Duodenal mucosa (tissue), 2 donors: Measurements from ENCODE around the gene SLC29A4.
"Not testable (repeated sequence)": the region's sequence is repeated elsewhere in the genome, so short reads cannot be mapped to it uniquely, and the experiment has no call there.

Experiments used
- H3K27ac ChIP-seq: one replicate; pipeline ENCODE4 v1.7.0; 2013; ENCODE audit warnings: low read depth, low read length
- H3K27me3 ChIP-seq, 2 donors: one replicate each; pipeline ENCODE4 v1.7.0; 2013; ENCODE audit warnings: low read length in 2 of 2, control low read depth in 1 of 2; ENCODE audit not compliant: insufficient read depth in 2 of 2, control insufficient read depth in 1 of 2
- H3K36me3 ChIP-seq, 2 donors: one replicate each; pipeline ENCODE4 v1.7.0; 2013; ENCODE audit warnings: low read length in 2 of 2, control low read depth in 1 of 2; ENCODE audit not compliant: insufficient read depth in 2 of 2, control insufficient read depth in 1 of 2
- H3K4me1 ChIP-seq, 2 donors: one replicate each; pipeline ENCODE4 v1.7.0; 2013; ENCODE audit warnings: low read length in 2 of 2, control low read depth in 1 of 2; ENCODE audit not compliant: insufficient read depth in 2 of 2, control insufficient read depth in 1 of 2
- H3K4me3 ChIP-seq, 2 donors: one replicate each; pipeline ENCODE4 v1.7.0; 2013; ENCODE audit warnings: low read length in 2 of 2, low read depth in 1 of 2
- H3K9ac ChIP-seq, 2 donors: one replicate each; pipeline ENCODE4 v1.7.0; 2013; ENCODE audit warnings: low read length in 2 of 2, low read depth in 1 of 2
- H3K9me3 ChIP-seq, 2 donors: one replicate each; pipeline ENCODE4 v1.7.0; 2013; ENCODE audit warnings: low read length in 2 of 2, control low read depth in 1 of 2; ENCODE audit not compliant: control insufficient read depth in 1 of 2

SLC29A4 gene

GRCh38 chr7:5309146-5309545 lies 26.4 kb downstream of the SLC29A4 start:
- H3K27me3 ChIP-seq, result no peaks in the 10 kb centered on the region
- peaks cover 6 to 30% of the 10 kb centered on the region in 2 donors for H3K36me3 ChIP-seq
- H3K9me3 ChIP-seq, result no peaks in the 10 kb centered on the region
- H3K27ac ChIP-seq, result no peak overlapping the region
- no peak overlapping the region for H3K4me3 ChIP-seq
- H3K9ac ChIP-seq, result no peak overlapping the region
- no peaks in the 10 kb centered on the region for H3K4me1 ChIP-seq

DNA sequence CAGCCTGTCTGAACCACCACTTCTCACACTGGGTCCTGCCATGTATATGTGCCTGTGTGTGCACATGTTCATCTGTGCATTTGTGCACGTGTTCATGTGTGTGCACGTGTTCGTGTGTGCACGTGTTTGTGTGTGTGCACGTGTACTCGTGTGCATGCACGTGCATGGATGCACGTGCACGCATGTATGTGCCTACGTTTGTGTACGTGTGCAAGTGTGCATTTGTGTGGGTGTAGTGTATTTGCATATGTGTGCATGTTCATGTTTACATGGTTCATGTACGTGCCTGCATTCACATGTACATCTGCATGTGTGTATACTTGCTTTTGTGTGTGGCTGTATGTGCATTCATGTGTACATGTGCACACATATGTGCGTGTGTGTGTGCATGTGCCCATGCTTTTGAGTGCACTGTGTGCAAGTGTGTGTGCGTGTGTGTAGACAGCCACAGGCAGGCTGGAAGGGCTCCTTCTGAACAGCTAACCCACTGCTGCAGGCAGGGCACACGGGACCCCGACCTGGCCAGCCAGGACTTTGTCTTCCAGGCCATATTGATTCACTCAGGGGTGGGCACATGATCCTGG lies 28.2 kb downstream of the SLC29A4 start:
- no peaks in the 10 kb centered on the region for H3K27me3 ChIP-seq
- H3K4me1 ChIP-seq, result no peaks in the 10 kb centered on the region
- H3K9ac ChIP-seq, result no peak overlapping the region
- no peaks in the 10 kb centered on the region for H3K9me3 ChIP-seq
- H3K4me3 ChIP-seq, result no peak overlapping the region
- no peak overlapping the region for H3K27ac ChIP-seq
- H3K36me3 ChIP-seq, result peaks cover 6 to 38% of the 10 kb centered on the region in 2 donors

DNA sequence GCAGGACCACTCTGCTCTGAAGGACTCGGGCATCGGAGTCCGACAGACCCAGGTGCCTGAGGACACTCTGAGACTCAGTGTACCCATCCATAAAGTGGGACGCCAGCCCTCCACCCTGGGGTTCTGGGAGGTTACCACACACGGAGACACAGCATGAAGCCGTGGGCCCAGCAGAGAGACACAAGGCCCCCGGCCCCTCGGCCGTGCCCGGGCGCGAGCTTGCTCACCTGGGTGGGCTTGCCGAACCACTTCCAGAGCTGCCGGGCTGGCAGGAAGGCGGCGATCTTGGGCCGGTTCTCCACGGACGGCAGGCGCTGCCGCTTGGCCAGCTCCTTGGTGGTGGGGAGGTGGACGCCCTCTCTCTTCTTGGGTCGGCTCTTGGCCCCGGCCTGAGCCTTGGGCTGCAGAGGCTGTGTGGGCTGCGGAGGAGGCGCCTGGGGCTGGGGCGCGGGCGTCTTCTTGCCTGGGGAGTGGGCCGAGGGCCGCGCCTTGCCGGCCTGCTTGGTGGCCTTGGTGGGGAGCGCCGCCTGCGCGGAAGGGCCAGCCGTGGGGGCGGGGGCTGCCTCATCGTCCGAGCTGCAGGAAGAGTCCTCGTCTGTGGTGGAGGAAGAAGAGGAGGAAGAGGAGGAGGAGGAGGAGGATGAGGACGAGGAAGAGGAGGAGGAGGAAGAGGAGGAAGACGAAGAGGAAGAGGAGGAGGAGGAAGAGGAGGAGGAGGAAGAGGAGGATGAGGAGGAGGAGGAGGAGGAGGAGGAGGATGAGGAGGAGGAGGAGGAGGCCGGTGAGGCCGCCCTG lies 29.7 kb downstream of the SLC29A4 start:
- H3K9ac ChIP-seq, H3K9me3 ChIP-seq, H3K27me3 ChIP-seq, H3K4me3 ChIP-seq, H3K27ac ChIP-seq, H3K4me1 ChIP-seq: not testable (repeated sequence)
- peaks cover 6 to 46% of the 10 kb centered on the region in 2 donors for H3K36me3 ChIP-seq

- H3K9me3 ChIP-seq, H3K9ac ChIP-seq, H3K27ac ChIP-seq, H3K4me1 ChIP-seq, H3K27me3 ChIP-seq, H3K4me3 ChIP-seq: not testable (repeated sequence)
- H3K36me3 ChIP-seq, result peaks cover 6 to 38% of the 10 kb centered on the region in 2 donors
Observed at GRCh38 chr7:5313076-5313885, 30.5 kb downstream of the SLC29A4 start.

- Histone ChIP-seq H3K9me3 (no peaks in the 10 kb centered on the region), H3K27ac (no peak overlapping the region), H3K4me1 (no peaks in the 10 kb centered on the region), H3K4me3 (no peak overlapping the region), H3K27me3 (no peaks in the 10 kb centered on the region), H3K9ac (no peak overlapping the region), H3K36me3 (peaks cover 11 to 44% of the 10 kb centered on the region in 2 donors)
Observed at GRCh38 chr7:5314864-5315263, 32.1 kb downstream of the SLC29A4 start.

DNA sequence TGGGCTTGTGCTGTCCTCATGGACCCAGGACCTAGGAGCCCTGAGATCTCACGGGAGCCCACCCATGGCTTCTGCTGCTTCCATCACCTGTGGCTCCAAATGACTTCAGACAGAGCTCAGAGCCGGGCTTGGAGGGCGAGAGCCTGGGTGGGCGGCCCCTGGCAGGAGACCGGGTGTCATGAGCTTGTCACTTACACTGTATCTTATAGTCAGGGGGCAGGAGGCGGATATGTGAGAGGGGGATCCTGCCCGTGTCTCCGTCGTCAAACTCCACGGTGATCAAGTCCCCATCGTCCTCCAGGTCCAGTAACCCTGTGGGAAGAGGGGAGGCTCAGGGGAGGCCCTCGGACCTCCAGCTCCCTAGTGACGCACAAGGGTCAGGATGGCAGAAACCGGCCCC lies 33.0 kb downstream of the SLC29A4 start:
- no peaks in the 10 kb centered on the region for H3K27me3 ChIP-seq
- no peak overlapping the region for H3K27ac ChIP-seq
- no peak overlapping the region for H3K4me3 ChIP-seq
- no peaks in the 10 kb centered on the region for H3K9me3 ChIP-seq
- H3K9ac ChIP-seq, result no peak overlapping the region
- H3K4me1 ChIP-seq, result no peaks in the 10 kb centered on the region
- H3K36me3 ChIP-seq, result peaks cover 9 to 49% of the 10 kb centered on the region in 2 donors

DNA sequence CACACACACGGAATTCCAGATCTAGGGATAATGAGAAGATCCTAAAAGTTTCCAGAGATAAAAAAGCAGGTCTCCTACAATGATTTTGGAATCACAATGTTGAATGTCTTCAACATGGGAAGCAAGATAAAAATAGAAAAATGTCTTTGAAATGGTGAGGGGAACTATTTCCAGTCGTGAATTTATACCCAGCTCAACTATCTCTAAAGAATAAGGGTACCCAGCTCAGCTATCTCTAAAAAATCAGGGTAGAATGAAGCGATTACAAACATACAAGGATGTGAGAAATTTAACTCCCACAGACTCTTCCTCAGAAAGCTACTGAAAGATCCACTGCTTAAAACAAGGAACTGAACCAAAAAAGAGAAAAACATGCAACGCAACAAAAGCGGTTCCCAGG lies 35.9 kb downstream of the SLC29A4 start:
- H3K4me3 ChIP-seq, H3K4me1 ChIP-seq, H3K27me3 ChIP-seq, H3K9me3 ChIP-seq, H3K27ac ChIP-seq, H3K9ac ChIP-seq: not testable (repeated sequence)
- H3K36me3 ChIP-seq, result peaks cover 9 to 56% of the 10 kb centered on the region in 2 donors

- H3K27me3 ChIP-seq, result no peaks in the 10 kb centered on the region
- no peak overlapping the region for H3K27ac ChIP-seq
- no peaks in the 10 kb centered on the region for H3K4me1 ChIP-seq
- H3K9me3 ChIP-seq, result no peaks in the 10 kb centered on the region
- H3K4me3 ChIP-seq, result no peak overlapping the region
- H3K9ac ChIP-seq, result no peak overlapping the region
- H3K36me3 ChIP-seq, result peaks cover 9 to 60% of the 10 kb centered on the region in 2 donors
Observed at GRCh38 chr7:5320391-5320790, 37.6 kb downstream of the SLC29A4 start.

DNA sequence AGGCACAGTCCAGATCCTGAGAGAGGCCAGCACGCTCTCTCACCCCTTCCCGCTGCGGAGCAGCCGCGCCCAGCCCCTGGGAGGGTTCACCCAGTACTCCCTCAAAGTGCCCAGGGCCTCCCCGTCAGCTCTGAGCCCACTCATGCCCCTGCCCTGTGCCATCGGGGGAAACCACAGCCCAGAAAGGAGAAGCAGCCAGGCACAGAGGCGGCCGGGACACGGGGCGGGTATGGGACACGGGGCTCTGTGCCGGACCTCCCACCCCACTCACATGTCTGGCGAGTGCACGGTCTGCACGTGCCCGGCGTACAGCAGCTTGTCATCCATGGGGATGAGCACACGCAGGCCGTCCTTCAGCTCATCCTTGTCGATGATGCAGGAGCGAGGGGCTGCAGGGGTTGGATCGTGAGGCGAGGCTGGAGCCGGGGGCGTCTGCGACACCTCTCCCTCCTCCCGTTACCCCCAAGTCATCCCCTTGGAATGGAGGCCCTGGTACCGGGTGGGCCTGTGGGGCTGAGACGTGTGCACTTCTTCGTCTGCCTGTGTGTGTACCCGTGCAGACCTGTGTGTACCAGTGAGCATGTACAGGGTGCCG lies 38.2 kb downstream of the SLC29A4 start:
- Histone ChIP-seq H3K4me3 (no peak overlapping the region), H3K9me3 (no peaks in the 10 kb centered on the region), H3K36me3 (peaks cover 9 to 57% of the 10 kb centered on the region in 2 donors), H3K4me1 (no peaks in the 10 kb centered on the region), H3K9ac (no peak overlapping the region), H3K27me3 (no peaks in the 10 kb centered on the region), H3K27ac (no peak overlapping the region)
